Measurements from ENCODE around the gene TCEA2. TPM values are rescaled to one million over a fixed set of nuclear protein-coding genes. Genes with fewer than 3 reads are reported as not detected.

Gene TCEA2
- total and polyA plus RNA-seq, 2 of the 13 experiments (the other 11 are each of a cell fraction or from before 2014, with no cell fraction given), result 28.1 to 33.7 TPM

DNA sequence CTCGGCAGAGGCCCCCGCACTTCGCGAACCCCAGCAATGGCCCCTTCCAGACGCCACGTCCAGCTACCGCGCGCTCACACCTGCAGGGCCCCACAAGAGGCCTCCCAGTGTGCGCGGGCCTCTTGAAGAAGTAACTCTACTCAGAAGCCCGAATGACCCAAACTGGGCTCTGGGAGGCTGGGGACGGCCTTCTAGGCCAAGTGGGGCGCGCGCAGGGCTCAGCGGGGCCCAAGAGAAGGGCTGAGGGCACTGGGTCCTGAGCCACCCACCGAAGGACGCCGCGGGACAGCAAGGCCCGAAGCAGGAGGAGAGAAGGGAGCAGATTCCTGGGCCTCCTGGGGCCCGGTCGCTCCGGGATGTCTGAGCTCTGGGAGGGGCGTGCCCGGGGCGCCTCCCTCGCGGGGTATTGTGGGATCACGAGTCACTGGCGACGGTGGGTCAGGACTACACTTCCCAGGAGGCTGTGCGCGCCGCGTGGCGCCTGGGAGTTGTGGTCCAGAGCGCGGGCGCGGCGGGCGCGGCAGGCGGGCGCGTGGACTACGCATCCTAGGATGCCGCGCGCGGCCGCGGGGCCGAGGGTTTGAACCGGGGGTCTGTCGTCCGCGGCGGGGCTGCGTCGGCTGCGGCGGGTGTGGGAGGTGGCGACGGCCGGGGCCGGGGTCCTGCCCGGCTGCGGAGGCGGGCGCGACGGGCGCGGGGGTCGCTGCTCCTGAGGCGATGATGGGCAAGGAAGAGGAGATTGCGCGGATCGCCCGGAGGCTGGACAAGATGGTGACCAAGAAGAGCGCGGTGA, at the start of gene TCEA2 (continued):
- peak; percentile 63 for TF ChIP-seq ZBTB38 (CRISPR knock-in tag; IDR thresholded peaks at IDR 0.05)
- peak; percentile 33; the same call in 1 of the 2 replicates for TF ChIP-seq ISX (CRISPR knock-in tag; conservative IDR thresholded peaks at IDR 0.05)
- no peak for TF ChIP-seq ZNF510 (CRISPR knock-in tag; IDR thresholded peaks at IDR 0.05; ENCODE audit: low read depth)
- TF ChIP-seq EHMT2 (IDR thresholded peaks at IDR 0.05; ENCODE audit: borderline replicate concordance, low read depth, low read length), result no peak
- no peak for TF ChIP-seq ZFAT (CRISPR knock-in tag; conservative IDR thresholded peaks at IDR 0.05)
- TF ChIP-seq POLR2AphosphoS2 (IDR thresholded peaks at IDR 0.05; ENCODE audit: low read depth, low read length), result 0 out of 2 replicates have a peak, but pooled peaks have one; percentile 32
- TF ChIP-seq CEBPZ (IDR thresholded peaks at IDR 0.05; ENCODE audit: low read length), result no peak
- TF ChIP-seq SNRNP70 (IDR thresholded peaks at IDR 0.05; ENCODE audit: low read depth, low read length), result no peak
- TF ChIP-seq MLX (CRISPR knock-in tag; IDR thresholded peaks at IDR 0.05), result peak; percentile 41; the same call in 1 of the 2 replicates
- no peak; the same call in 1 of the 2 replicates for TF ChIP-seq ZNF556 (CRISPR knock-in tag; IDR thresholded peaks at IDR 0.05; ENCODE audit: borderline replicate concordance)
- TF ChIP-seq, protein P1, sequence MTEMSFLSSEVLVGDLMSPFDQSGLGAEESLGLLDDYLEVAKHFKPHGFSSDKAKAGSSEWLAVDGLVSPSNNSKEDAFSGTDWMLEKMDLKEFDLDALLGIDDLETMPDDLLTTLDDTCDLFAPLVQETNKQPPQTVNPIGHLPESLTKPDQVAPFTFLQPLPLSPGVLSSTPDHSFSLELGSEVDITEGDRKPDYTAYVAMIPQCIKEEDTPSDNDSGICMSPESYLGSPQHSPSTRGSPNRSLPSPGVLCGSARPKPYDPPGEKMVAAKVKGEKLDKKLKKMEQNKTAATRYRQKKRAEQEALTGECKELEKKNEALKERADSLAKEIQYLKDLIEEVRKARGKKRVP (CRISPR knock-in tag; IDR thresholded peaks at IDR 0.05), result no peak; a peak in 1 of 4 replicates
- peak; percentile 68; the same call in 1 of the 2 replicates for TF ChIP-seq ZNF678 (CRISPR knock-in tag; IDR thresholded peaks at IDR 0.05)
- TF ChIP-seq CSRNP1 (CRISPR knock-in tag; IDR thresholded peaks at IDR 0.05), result no peak; the same call in 1 of the 2 replicates
- peak; percentile 84 for TF ChIP-seq JARID2 (CRISPR knock-in tag; IDR thresholded peaks at IDR 0.05; ENCODE audit: insufficient replicate concordance)
- TF ChIP-seq, protein P2, sequence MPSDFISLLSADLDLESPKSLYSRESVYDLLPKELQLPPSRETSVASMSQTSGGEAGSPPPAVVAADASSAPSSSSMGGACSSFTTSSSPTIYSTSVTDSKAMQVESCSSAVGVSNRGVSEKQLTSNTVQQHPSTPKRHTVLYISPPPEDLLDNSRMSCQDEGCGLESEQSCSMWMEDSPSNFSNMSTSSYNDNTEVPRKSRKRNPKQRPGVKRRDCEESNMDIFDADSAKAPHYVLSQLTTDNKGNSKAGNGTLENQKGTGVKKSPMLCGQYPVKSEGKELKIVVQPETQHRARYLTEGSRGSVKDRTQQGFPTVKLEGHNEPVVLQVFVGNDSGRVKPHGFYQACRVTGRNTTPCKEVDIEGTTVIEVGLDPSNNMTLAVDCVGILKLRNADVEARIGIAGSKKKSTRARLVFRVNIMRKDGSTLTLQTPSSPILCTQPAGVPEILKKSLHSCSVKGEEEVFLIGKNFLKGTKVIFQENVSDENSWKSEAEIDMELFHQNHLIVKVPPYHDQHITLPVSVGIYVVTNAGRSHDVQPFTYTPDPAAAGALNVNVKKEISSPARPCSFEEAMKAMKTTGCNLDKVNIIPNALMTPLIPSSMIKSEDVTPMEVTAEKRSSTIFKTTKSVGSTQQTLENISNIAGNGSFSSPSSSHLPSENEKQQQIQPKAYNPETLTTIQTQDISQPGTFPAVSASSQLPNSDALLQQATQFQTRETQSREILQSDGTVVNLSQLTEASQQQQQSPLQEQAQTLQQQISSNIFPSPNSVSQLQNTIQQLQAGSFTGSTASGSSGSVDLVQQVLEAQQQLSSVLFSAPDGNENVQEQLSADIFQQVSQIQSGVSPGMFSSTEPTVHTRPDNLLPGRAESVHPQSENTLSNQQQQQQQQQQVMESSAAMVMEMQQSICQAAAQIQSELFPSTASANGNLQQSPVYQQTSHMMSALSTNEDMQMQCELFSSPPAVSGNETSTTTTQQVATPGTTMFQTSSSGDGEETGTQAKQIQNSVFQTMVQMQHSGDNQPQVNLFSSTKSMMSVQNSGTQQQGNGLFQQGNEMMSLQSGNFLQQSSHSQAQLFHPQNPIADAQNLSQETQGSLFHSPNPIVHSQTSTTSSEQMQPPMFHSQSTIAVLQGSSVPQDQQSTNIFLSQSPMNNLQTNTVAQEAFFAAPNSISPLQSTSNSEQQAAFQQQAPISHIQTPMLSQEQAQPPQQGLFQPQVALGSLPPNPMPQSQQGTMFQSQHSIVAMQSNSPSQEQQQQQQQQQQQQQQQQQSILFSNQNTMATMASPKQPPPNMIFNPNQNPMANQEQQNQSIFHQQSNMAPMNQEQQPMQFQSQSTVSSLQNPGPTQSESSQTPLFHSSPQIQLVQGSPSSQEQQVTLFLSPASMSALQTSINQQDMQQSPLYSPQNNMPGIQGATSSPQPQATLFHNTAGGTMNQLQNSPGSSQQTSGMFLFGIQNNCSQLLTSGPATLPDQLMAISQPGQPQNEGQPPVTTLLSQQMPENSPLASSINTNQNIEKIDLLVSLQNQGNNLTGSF (CRISPR knock-in tag; IDR thresholded peaks at IDR 0.05), result no peak; the same call in 1 of the 2 replicates
- TF ChIP-seq MTF2 (CRISPR knock-in tag; IDR thresholded peaks at IDR 0.05; ENCODE audit: borderline replicate concordance), result no peak
